Thymus (tissue), 11 donors: Measurements from ENCODE around the gene PCDHGA7. TPM values are rescaled to one million over a fixed set of nuclear protein-coding genes. Genes with fewer than 3 reads are reported as not detected.

Experiments
- DNase-seq, 9 donors: peaks; one replicate each; pipeline ENCODE4 v3.0.0-alpha.2; 2013; ENCODE audit warnings: low spot score in 9 of 9, low read depth in 6 of 9, missing footprints in 1 of 9
- H3K27ac ChIP-seq, 2 donors: one replicate each; pipeline ENCODE4 v1.5.1; 2013; ENCODE audit warnings: control low read depth in 1 of 2, low read depth in 1 of 2, low read length in 1 of 2, mild to moderate bottlenecking in 1 of 2, moderate library complexity in 1 of 2
- H3K27me3 ChIP-seq, 2 donors: one replicate each; pipeline ENCODE4 v1.5.1; 2013; ENCODE audit warnings: low read length in 1 of 2; ENCODE audit not compliant: control insufficient read depth in 2 of 2, insufficient read depth in 1 of 2
- H3K36me3 ChIP-seq, 2 donors: one replicate each; pipeline ENCODE4 v1.5.1; 2013; ENCODE audit warnings: low read length in 1 of 2, mild to moderate bottlenecking in 1 of 2, moderate library complexity in 1 of 2; ENCODE audit not compliant: control insufficient read depth in 2 of 2, insufficient read depth in 2 of 2
- H3K4me1 ChIP-seq, 2 donors: one replicate each; pipeline ENCODE4 v1.5.1; 2013; ENCODE audit warnings: low read length in 2 of 2; ENCODE audit not compliant: control insufficient read depth in 2 of 2, insufficient read depth in 2 of 2
- H3K4me3 ChIP-seq, 2 donors: one replicate each; pipeline ENCODE4 v1.5.1; 2013; ENCODE audit warnings: low read length in 2 of 2, control low read depth in 1 of 2, mild to moderate bottlenecking in 1 of 2
- H3K9me3 ChIP-seq, 2 donors: one replicate each; pipeline ENCODE4 v1.5.1; 2013; ENCODE audit warnings: low read length in 1 of 2, mild to moderate bottlenecking in 1 of 2; ENCODE audit not compliant: control insufficient read depth in 2 of 2, insufficient read depth in 1 of 2
- WGBS: extraction: QIAGEN DNeasy Blood & Tissue Kit; methylation state at CpG from one replicate; pipeline ENCODE4 v1.1.7; 2013; 5-methylcytosine and 5-hydroxymethylcytosine counted together
- polyA plus RNA-seq: library from polyadenylated mRNA; stranded (reverse); fragments of 200-250 nt; gene quantifications from one replicate; pipeline ENCODE4 v1.2.3, GENCODE V29; 2013
- total RNA-seq: library from RNA; stranded (reverse); fragments of 120-200 nt; gene quantifications from one replicate; pipeline ENCODE4 v1.2.4, GENCODE V29; 2013
- donor health status: healthy.

PCDHGA7 gene
- total and polyA plus RNA-seq, 2 donors, result 0.28 to 0.46 TPM

GRCh38 chr5:141434006-141434405 is 51.5 kb downstream of the PCDHGA7 start:
- Histone ChIP-seq H3K4me3 (no peak overlapping the region), H3K9me3 (peaks cover 14 to 21% of the 10 kb centered on the region in 2 donors), H3K36me3 (no peaks in the 10 kb centered on the region), H3K4me1 (no peaks in the 10 kb centered on the region), H3K27me3 (peaks cover 16 to 46% of the 10 kb centered on the region in 2 donors), H3K27ac (no peak overlapping the region)
- no peak for DNase-seq
- WGBS, result 88% methylated on average over 2 of the region's 2 CpGs

Other genes starting within 250 kb of the PCDHGA7 start
Only the 30 nearest of the 36 such genes appear.
- 0.19 TPM for gene PCDHB9, start 195.6 kb upstream of the PCDHGA7 start, total RNA-seq
- 0.16 TPM for gene PCDHB9, start 195.6 kb upstream of the PCDHGA7 start, polyA plus RNA-seq
- 0.19 TPM for gene PCDHB10, start 190.4 kb upstream of the PCDHGA7 start, total RNA-seq
- gene PCDHB10, start 190.4 kb upstream of the PCDHGA7 start, polyA plus RNA-seq, result 0.23 TPM
- gene PCDHB11, start 183.1 kb upstream of the PCDHGA7 start, total RNA-seq, result 0.24 TPM
- gene PCDHB11, start 183.1 kb upstream of the PCDHGA7 start, polyA plus RNA-seq, result 0.37 TPM
- 0.19 TPM for gene PCDHB12, start 174.0 kb upstream of the PCDHGA7 start, total RNA-seq
- gene PCDHB12, start 174.0 kb upstream of the PCDHGA7 start, polyA plus RNA-seq, result 0.18 TPM
- gene PCDHB13, start 168.8 kb upstream of the PCDHGA7 start, total RNA-seq, result 0.14 TPM
- 0.27 TPM for gene PCDHB13, start 168.8 kb upstream of the PCDHGA7 start, polyA plus RNA-seq
- 0.38 TPM for gene PCDHB14, start 159.4 kb upstream of the PCDHGA7 start, total RNA-seq
- gene PCDHB14, start 159.4 kb upstream of the PCDHGA7 start, polyA plus RNA-seq, result 0.87 TPM
- 0.33 TPM for gene PCDHB15, start 137.3 kb upstream of the PCDHGA7 start, total RNA-seq
- gene PCDHB15, start 137.3 kb upstream of the PCDHGA7 start, polyA plus RNA-seq, result 0.66 TPM
- gene SLC25A2, start 78.7 kb upstream of the PCDHGA7 start, total RNA-seq, result 0.09 TPM
- gene SLC25A2, start 78.7 kb upstream of the PCDHGA7 start, polyA plus RNA-seq, result 0.16 TPM
- gene TAF7, start 62.0 kb upstream of the PCDHGA7 start, total RNA-seq, result 138 TPM
- 174 TPM for gene TAF7, start 62.0 kb upstream of the PCDHGA7 start, polyA plus RNA-seq
- 0.09 TPM for gene PCDHGA1, start 52.2 kb upstream of the PCDHGA7 start, total RNA-seq
- gene PCDHGA1, start 52.2 kb upstream of the PCDHGA7 start, polyA plus RNA-seq, result 0.16 TPM
- gene PCDHGA2, start 44.0 kb upstream of the PCDHGA7 start, total RNA-seq, result 0.19 TPM
- gene PCDHGA2, start 44.0 kb upstream of the PCDHGA7 start, polyA plus RNA-seq, result 0.46 TPM
- 0.19 TPM for gene PCDHGA3, start 38.9 kb upstream of the PCDHGA7 start, total RNA-seq
- 0.11 TPM for gene PCDHGA3, start 38.9 kb upstream of the PCDHGA7 start, polyA plus RNA-seq
- 0.14 TPM for gene PCDHGB1, start 32.6 kb upstream of the PCDHGA7 start, total RNA-seq
- 0.11 TPM for gene PCDHGB1, start 32.6 kb upstream of the PCDHGA7 start, polyA plus RNA-seq
- gene PCDHGA4, start 27.7 kb upstream of the PCDHGA7 start, total RNA-seq, result 0.19 TPM
- gene PCDHGA4, start 27.7 kb upstream of the PCDHGA7 start, polyA plus RNA-seq, result 0.11 TPM
- gene PCDHGB2, start 22.7 kb upstream of the PCDHGA7 start, total RNA-seq, result 0.28 TPM
- 0.21 TPM for gene PCDHGB2, start 22.7 kb upstream of the PCDHGA7 start, polyA plus RNA-seq
- 0.19 TPM for gene PCDHGA5, start 18.6 kb upstream of the PCDHGA7 start, total RNA-seq
- gene PCDHGA5, start 18.6 kb upstream of the PCDHGA7 start, polyA plus RNA-seq, result 0.18 TPM
- 0.33 TPM for gene PCDHGB3, start 12.5 kb upstream of the PCDHGA7 start, total RNA-seq
- gene PCDHGB3, start 12.5 kb upstream of the PCDHGA7 start, polyA plus RNA-seq, result 0.14 TPM
- gene PCDHGA6, start 8.9 kb upstream of the PCDHGA7 start, total RNA-seq, result 0.47 TPM
- gene PCDHGA6, start 8.9 kb upstream of the PCDHGA7 start, polyA plus RNA-seq, result 1.2 TPM
- 1.0 TPM for gene PCDHGB4, start 5.0 kb downstream of the PCDHGA7 start, total RNA-seq
- 1.6 TPM for gene PCDHGB4, start 5.0 kb downstream of the PCDHGA7 start, polyA plus RNA-seq
- gene PCDHGA8, start 9.9 kb downstream of the PCDHGA7 start, total RNA-seq, result 0.19 TPM
- gene PCDHGA8, start 9.9 kb downstream of the PCDHGA7 start, polyA plus RNA-seq, result 0.18 TPM
- 1.6 TPM for gene PCDHGB5, start 15.2 kb downstream of the PCDHGA7 start, total RNA-seq
- 1.1 TPM for gene PCDHGB5, start 15.2 kb downstream of the PCDHGA7 start, polyA plus RNA-seq
- 0.66 TPM for gene PCDHGA9, start 20.0 kb downstream of the PCDHGA7 start, total RNA-seq
- gene PCDHGA9, start 20.0 kb downstream of the PCDHGA7 start, polyA plus RNA-seq, result 0.75 TPM
- 0.61 TPM for gene PCDHGB6, start 25.3 kb downstream of the PCDHGA7 start, total RNA-seq
- gene PCDHGB6, start 25.3 kb downstream of the PCDHGA7 start, polyA plus RNA-seq, result 1.1 TPM
- 0.61 TPM for gene PCDHGA10, start 30.2 kb downstream of the PCDHGA7 start, total RNA-seq
- 0.87 TPM for gene PCDHGA10, start 30.2 kb downstream of the PCDHGA7 start, polyA plus RNA-seq
- gene PCDHGB7, start 34.9 kb downstream of the PCDHGA7 start, total RNA-seq, result 0.85 TPM
- gene PCDHGB7, start 34.9 kb downstream of the PCDHGA7 start, polyA plus RNA-seq, result 1.2 TPM
- 0.42 TPM for gene PCDHGA11, start 38.3 kb downstream of the PCDHGA7 start, total RNA-seq
- 0.68 TPM for gene PCDHGA11, start 38.3 kb downstream of the PCDHGA7 start, polyA plus RNA-seq
- 0.80 TPM for gene PCDHGA12, start 47.8 kb downstream of the PCDHGA7 start, total RNA-seq
- 0.71 TPM for gene PCDHGA12, start 47.8 kb downstream of the PCDHGA7 start, polyA plus RNA-seq
- gene PCDHGC3, start 93.2 kb downstream of the PCDHGA7 start, total RNA-seq, result 5.5 TPM
- 28.7 TPM for gene PCDHGC3, start 93.2 kb downstream of the PCDHGA7 start, polyA plus RNA-seq
- 0.19 TPM for gene PCDHGC4, start 102.3 kb downstream of the PCDHGA7 start, total RNA-seq
- 0.05 TPM for gene PCDHGC4, start 102.3 kb downstream of the PCDHGA7 start, polyA plus RNA-seq
- gene PCDHGC5, start 106.3 kb downstream of the PCDHGA7 start, total RNA-seq, result 0.19 TPM
- gene PCDHGC5, start 106.3 kb downstream of the PCDHGA7 start, polyA plus RNA-seq, result 0.11 TPM